ENCODE data around the gene VMP1.
"Not testable (repeated sequence)": the region's sequence is repeated elsewhere in the genome, so short reads cannot be mapped to it uniquely, and the experiment has no call there.

The VMP1 gene

DNA sequence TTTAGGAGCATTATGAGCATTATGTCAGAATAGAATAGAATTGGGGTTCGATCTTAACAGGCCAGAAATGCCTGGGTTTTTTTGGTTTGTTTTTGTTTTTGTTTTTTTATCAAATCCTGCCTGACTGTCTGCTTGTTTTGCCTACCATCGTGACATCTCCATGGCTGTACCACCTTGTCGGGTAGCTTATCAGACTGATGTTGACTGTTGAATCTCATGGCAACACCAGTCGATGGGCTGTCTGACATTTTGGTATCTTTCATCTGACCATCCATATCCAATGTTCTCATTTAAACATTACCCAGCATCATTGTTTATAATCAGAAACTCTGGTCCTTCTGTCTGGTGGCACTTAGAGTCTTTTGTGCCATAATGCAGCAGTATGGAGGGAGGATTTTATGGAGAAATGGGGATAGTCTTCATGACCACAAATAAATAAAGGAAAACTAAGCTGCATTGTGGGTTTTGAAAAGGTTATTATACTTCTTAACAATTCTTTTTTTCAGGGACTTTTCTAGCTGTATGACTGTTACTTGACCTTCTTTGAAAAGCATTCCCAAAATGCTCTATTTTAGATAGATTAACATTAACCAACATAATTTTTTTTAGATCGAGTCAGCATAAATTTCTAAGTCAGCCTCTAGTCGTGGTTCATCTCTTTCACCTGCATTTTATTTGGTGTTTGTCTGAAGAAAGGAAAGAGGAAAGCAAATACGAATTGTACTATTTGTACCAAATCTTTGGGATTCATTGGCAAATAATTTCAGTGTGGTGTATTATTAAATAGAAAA lies 133.8 kb downstream of the VMP1 start:
- POLR2A ChIA-PET: interaction anchor here (0.7 to 4.5 kb wide), 9 partner anchors 10 to 134 kb away, joined by 3 to 23 read pairs (median 5); partner anchors contain the start of genes PTRH2 and VMP1
- Histone ChIP-seq H3K36me3 (ENCODE audit: control insufficient read depth in 2 of 2, insufficient read depth in 1 of 2, low read length in 2 of 2) (peaks cover 0 to 27% of the 10 kb centered on the region in 2 experiments; a peak in 1 of 3 replicates), H3K4me3 (ENCODE audit: low read depth, low read length) (peak overlapping the region; percentile 70), H3K27ac (ENCODE audit: extremely low read depth, low read depth, low read length) (0 out of 2 replicates have a peak overlapping the region, but pooled peaks have one; percentile 95), H3K4me1 (ENCODE audit: control insufficient read depth, insufficient read depth, low read length) (peaks cover 32% of the 10 kb centered on the region)
- not testable (repeated sequence) for H3K9me3 ChIP-seq (ENCODE audit: control insufficient read depth, insufficient read depth, low read depth, low read length)
- CTCF ChIA-PET: interaction anchor here (0.6 to 7.7 kb wide), 3 partner anchors 8 to 93 kb away, joined by 3 to 73 read pairs (median 4); no protein-coding TSS in a partner anchor

DNA sequence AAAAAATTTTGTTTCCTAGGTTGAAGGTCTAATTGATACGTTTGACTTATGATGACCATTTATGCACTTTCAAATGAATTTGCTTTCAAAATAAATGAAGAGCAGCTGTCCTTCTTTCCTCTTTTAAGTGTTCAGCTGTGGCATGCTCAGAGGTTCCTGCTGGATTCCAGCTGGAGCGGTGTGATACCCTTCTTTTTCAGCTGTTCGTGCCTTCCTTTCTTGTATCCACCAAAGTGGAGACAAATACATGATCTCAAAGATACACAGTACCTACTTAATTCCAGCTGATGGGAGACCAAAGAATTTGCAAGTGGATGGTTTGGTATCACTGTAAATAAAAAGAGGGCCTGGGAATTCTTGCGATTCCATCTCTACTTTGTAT lies 134.4 kb downstream of the VMP1 start:
- peaks cover 38% of the 10 kb centered on the region for H3K4me1 ChIP-seq (ENCODE audit: control insufficient read depth, insufficient read depth, low read length)

DNA sequence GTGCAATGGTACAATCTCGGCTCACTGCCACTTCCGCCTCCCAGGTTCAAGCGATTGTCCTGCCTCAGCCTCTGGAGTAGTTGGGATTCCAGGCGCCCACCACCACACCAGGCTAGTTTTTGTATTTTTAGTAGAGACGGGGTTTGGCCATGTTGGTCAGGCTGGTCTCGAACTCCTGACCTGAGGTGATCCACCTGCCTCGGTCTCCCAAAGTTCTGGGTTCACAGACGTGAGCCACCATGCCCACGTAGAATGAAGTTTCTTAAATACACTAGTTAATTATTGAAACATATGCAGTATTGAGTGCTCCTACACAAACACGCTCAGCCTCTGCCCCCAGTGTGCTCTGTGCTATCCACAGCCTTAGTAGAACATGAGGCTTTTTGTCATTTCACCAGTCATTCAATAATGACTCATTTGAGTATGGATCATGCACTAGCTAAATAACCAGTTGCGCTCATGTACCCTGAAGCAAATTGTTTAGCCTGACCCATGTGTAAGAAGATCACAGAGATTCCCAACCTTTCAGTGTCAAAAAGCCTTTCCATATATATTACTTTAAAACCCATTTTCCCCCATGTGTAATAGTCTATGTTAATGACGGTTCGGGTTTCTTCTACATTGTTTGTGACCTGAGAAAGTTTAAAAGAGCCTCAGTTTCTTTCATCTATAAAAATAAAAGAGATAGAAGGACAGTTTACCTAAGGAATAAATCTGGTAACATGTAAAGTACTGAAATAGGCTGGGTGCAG lies 135.6 kb downstream of the VMP1 start:
- Histone ChIP-seq H3K4me1 (ENCODE audit: control insufficient read depth, insufficient read depth, low read length) (peaks cover 39% of the 10 kb centered on the region), H3K36me3 (ENCODE audit: control insufficient read depth in 2 of 2, insufficient read depth in 1 of 2, low read length in 2 of 2) (peaks cover 0 to 27% of the 10 kb centered on the region in 2 experiments; a peak in 1 of 3 replicates), H3K9me3 (ENCODE audit: control insufficient read depth, insufficient read depth, low read depth, low read length) (no peaks in the 10 kb centered on the region), H3K27ac (ENCODE audit: extremely low read depth, low read depth, low read length) (0 out of 2 replicates have a peak overlapping the region, but pooled peaks have one; percentile 18), H3K4me3 (ENCODE audit: low read depth, low read length) (no peak overlapping the region)
- ChIA-PET CTCF (interaction anchor here (0.8 to 7.7 kb wide), 2 partner anchors 90 to 194 kb away, joined by 8 to 73 read pairs; no protein-coding TSS in a partner anchor), POLR2A (interaction anchor here (0.5 to 4.5 kb wide), 12 partner anchors 10 to 478 kb away, joined by 3 to 25 read pairs (median 6); no protein-coding TSS in a partner anchor)
- TF ChIP-seq ZNF184 (tag by site-specific recombination; IDR thresholded peaks at IDR 0.05): peak; percentile 42; the same call in 1 of the 2 replicates
- no peak for TF ChIP-seq GLI4 (tag by site-specific recombination; IDR thresholded peaks at IDR 0.05)
- no peak for TF ChIP-seq ZNF785 (tag by site-specific recombination; IDR thresholded peaks at IDR 0.05)
- 0 out of 2 replicates have a peak, but pooled peaks have one; percentile 33 for TF ChIP-seq SCRT2 (tag by site-specific recombination; IDR thresholded peaks at IDR 0.05)
- 0 out of 2 replicates have a peak, but pooled peaks have one; percentile 5 for TF ChIP-seq ZEB2 (tag by site-specific recombination; IDR thresholded peaks at IDR 0.05)

More for the DNA sequence above, 134.4 kb downstream of the VMP1 start:
- H3K27ac ChIP-seq (ENCODE audit: extremely low read depth, low read depth, low read length); H3K9me3 ChIP-seq (ENCODE audit: control insufficient read depth, insufficient read depth, low read depth, low read length); H3K4me3 ChIP-seq (ENCODE audit: low read depth, low read length): not testable (repeated sequence)
- peaks cover 0 to 27% of the 10 kb centered on the region in 2 experiments; a peak in 1 of 3 replicates for H3K36me3 ChIP-seq (ENCODE audit: control insufficient read depth in 2 of 2, insufficient read depth in 1 of 2, low read length in 2 of 2)
- ChIA-PET CTCF (interaction anchor here (0.6 to 7.7 kb wide), 4 partner anchors 9 to 302 kb away, joined by 3 to 73 read pairs (median 4); no protein-coding TSS in a partner anchor), POLR2A (interaction anchor here (0.7 to 4.5 kb wide), 6 partner anchors 10 to 87 kb away, joined by 3 to 23 read pairs (median 6); no protein-coding TSS in a partner anchor)

DNA sequence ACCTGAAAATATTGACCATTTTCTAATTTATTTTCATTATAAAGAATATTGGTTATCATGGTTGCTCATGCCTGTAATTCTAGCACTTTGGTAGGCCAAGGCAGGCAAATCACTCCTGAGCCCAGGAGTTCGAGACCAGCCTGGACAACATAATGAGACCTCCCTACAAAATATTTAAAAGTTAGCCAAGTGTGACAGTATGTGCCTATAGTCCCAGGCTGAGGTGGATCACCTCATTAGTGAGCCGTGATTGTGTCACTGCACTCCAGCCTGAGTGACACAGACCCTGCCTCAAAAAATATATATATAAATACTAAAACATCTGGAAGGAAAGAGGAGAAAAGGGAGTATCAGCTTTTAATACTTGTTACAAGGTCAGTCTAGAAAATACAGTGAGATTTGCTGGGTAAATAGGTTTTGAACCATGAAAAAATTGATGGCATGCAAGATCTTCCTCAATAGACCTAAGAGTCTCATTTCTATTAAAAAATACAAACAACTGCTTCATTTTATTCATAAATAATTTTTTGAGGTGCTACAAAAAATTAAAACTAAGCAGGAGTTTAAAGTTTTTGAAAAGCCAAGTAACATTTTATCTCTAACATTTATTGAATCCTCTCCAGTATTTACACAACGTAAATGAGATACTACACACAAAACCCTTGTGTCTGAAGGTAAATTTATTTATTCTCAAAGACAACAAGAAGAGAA lies 137.6 kb downstream of the VMP1 start:
- Histone ChIP-seq H3K4me3 (ENCODE audit: low read depth, low read length) (no peak overlapping the region), H3K36me3 (ENCODE audit: control insufficient read depth in 2 of 2, insufficient read depth in 1 of 2, low read length in 2 of 2) (peaks cover 0 to 18% of the 10 kb centered on the region in 2 experiments; a peak in 1 of 3 replicates), H3K27ac (ENCODE audit: extremely low read depth, low read depth, low read length) (peak overlapping the region; percentile 57; the same call in 1 of the 2 replicates), H3K9me3 (ENCODE audit: control insufficient read depth, insufficient read depth, low read depth, low read length) (no peaks in the 10 kb centered on the region), H3K4me1 (ENCODE audit: control insufficient read depth, insufficient read depth, low read length) (peaks cover 34% of the 10 kb centered on the region)
- ChIA-PET POLR2A (interaction anchor here (1.0 to 2.3 kb wide), 7 partner anchors 12 to 137 kb away, joined by 3 to 25 read pairs (median 4); partner anchors contain the start of genes PTRH2, RPS6KB1, TUBD1 and VMP1), CTCF (interaction anchor here (0.5 to 7.7 kb wide), 4 partner anchors 8 to 98 kb away, joined by 3 to 73 read pairs (median 4); no protein-coding TSS in a partner anchor)
- TF ChIP-seq ZNF660 (tag by site-specific recombination; IDR thresholded peaks at IDR 0.05) (0 out of 2 replicates have a peak, but pooled peaks have one; percentile 18), ZNF624 (tag by site-specific recombination; IDR thresholded peaks at IDR 0.05) (no peak), ZNF664 (tag by site-specific recombination; IDR thresholded peaks at IDR 0.05) (0 out of 2 replicates have a peak, but pooled peaks have one; percentile 45), PRDM1 (tag by site-specific recombination; IDR thresholded peaks at IDR 0.05) (no peak), ZNF155 (tag by site-specific recombination; IDR thresholded peaks at IDR 0.05) (no peak), ZNF266 (tag by site-specific recombination; IDR thresholded peaks at IDR 0.05; ENCODE audit: low read depth) (no peak), ZNF2 (tag by site-specific recombination; IDR thresholded peaks at IDR 0.05) (no peak), ZNF76 (tag by site-specific recombination; IDR thresholded peaks at IDR 0.05; ENCODE audit: borderline replicate concordance, low read depth) (no peak), WT1 (tag by site-specific recombination; IDR thresholded peaks at IDR 0.05) (no peak; the same call in 1 of the 2 replicates), BCL11A (tag by site-specific recombination; IDR thresholded peaks at IDR 0.05; ENCODE audit: low read depth) (no peak), SCRT2 (tag by site-specific recombination; IDR thresholded peaks at IDR 0.05) (no peak), ZNF146 (tag by site-specific recombination; IDR thresholded peaks at IDR 0.05) (no peak), GLIS1 (tag by site-specific recombination; IDR thresholded peaks at IDR 0.05) (no peak)
- TF ChIP-seq, protein P1, sequence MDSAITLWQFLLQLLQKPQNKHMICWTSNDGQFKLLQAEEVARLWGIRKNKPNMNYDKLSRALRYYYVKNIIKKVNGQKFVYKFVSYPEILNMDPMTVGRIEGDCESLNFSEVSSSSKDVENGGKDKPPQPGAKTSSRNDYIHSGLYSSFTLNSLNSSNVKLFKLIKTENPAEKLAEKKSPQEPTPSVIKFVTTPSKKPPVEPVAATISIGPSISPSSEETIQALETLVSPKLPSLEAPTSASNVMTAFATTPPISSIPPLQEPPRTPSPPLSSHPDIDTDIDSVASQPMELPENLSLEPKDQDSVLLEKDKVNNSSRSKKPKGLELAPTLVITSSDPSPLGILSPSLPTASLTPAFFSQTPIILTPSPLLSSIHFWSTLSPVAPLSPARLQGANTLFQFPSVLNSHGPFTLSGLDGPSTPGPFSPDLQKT (IDR thresholded peaks at IDR 0.05; ENCODE audit: borderline replicate concordance, low read depth, low read length): no peak
